K562 (cell line): Measurements from ENCODE around the gene LMNA. TPM values are rescaled to one million over a fixed set of nuclear protein-coding genes. Genes with fewer than 3 reads are reported as not detected.

Source experiments
- ATAC-seq: fragments of 200-7000 bp; cut with Tn5 transposase; 3 replicates; pipeline ENCODE4 v1.9.1; 2020; ENCODE audit warnings: moderate library complexity
- BruUV-seq: library from RNA; stranded (reverse); fragments of 400-500 nt; replicated peaks from 2 replicates; lab custom pipeline; 2021; lab: Mats Ljungman, UMichigan
- CTCF ChIA-PET: fragments of 300-600 bp; formaldehyde crosslinking; extraction: SDS; loops from one replicate; lab custom pipeline; 2021; ENCODE audit warnings: low intra/inter-chr PET ratio; lab: Yijun Ruan, JAX
- POLR2A ChIA-PET: fragments of 300-600, 350-650 bp; sonication (Branson Sonifier 250); formaldehyde crosslinking; extraction: SDS; loops from one replicate; lab custom pipeline; 2021; ENCODE audit warnings: antibody characterized with exemption, inconsistent platforms; lab: Yijun Ruan, JAX
- DNase-seq, 4 experiments: peaks; one replicate each; pipeline versions ENCODE4 v3.0.0 to v3.0.0-alpha.2; 2011 to 2018; ENCODE audit warnings: low spot score in 3 of 4, mixed read lengths in 3 of 4; ENCODE audit errors: extremely low read depth in 1 of 4
- FAIRE-seq: peaks from 2 replicates; lab custom pipeline; 2011; peaks lifted over from hg19 to GRCh38; lab: Jason Lieb, UNC
- H2AFZ ChIP-seq: 2 replicates; pipeline ENCODE4 v1.6.0; 2011; ENCODE audit warnings: low read depth, low read length, control low read depth, inconsistent platforms
- H3K27ac ChIP-seq: fragments of 200-600 bp; 3 replicates; pipeline ENCODE4 v1.8.0; 2011; ENCODE audit warnings: low read depth, mild to moderate bottlenecking, control low read depth, inconsistent platforms, low read length, moderate library complexity, mixed read lengths; ENCODE audit errors: extremely low read depth
- H3K27me3 ChIP-seq, 2 experiments: fragments of 300-600 bp in 1 of 2; 2 replicates in 1 of 2; 3 replicates in 1 of 2; pipeline versions ENCODE4 v1.6.0 to v1.8.0; 2011; ENCODE audit warnings: inconsistent platforms in 2 of 2, low read length in 2 of 2, mild to moderate bottlenecking in 1 of 2, mixed read lengths in 1 of 2, moderate library complexity in 1 of 2; ENCODE audit not compliant: control insufficient read depth in 2 of 2, insufficient read depth in 2 of 2
- H3K36me3 ChIP-seq: fragments of 300-600 bp; 3 replicates; pipeline ENCODE4 v1.8.0; 2011; ENCODE audit warnings: mild to moderate bottlenecking, low read length, inconsistent platforms; ENCODE audit not compliant: control insufficient read depth, insufficient read depth
- H3K4me1 ChIP-seq, 2 experiments: fragments of 200-600 bp in 1 of 2; replicated peaks in 1 of 2; 2 replicates in 1 of 2; 3 replicates in 1 of 2; pipeline versions ENCODE4 v1.5.1 to v1.8.0; 2011; ENCODE audit warnings: inconsistent platforms in 2 of 2, low read length in 2 of 2, mild to moderate bottlenecking in 1 of 2, mixed read lengths in 1 of 2, moderate library complexity in 1 of 2; ENCODE audit not compliant: control insufficient read depth in 2 of 2, insufficient read depth in 2 of 2
- H3K4me2 ChIP-seq: 2 replicates; pipeline ENCODE4 v1.6.1; 2011; ENCODE audit warnings: low read length, control low read depth, inconsistent platforms, mixed read lengths; ENCODE audit not compliant: insufficient read depth
- H3K4me3 ChIP-seq: fragments of 200-600 bp; sonication (generic), shearing (Covaris generic); 2 replicates; pipeline ENCODE4 v1.5.1; 2016; ENCODE audit warnings: control low read depth, inconsistent platforms
- H3K79me2 ChIP-seq: fragments of 200-600 bp; 3 replicates; pipeline ENCODE4 v1.8.0; 2011; ENCODE audit warnings: low read length, inconsistent platforms; ENCODE audit not compliant: control insufficient read depth, insufficient read depth
- H3K9ac ChIP-seq, 2 experiments: 2 replicates each; pipeline versions ENCODE4 v1.6.0 to v1.6.1; 2011; ENCODE audit warnings: low read depth in 2 of 2, low read length in 2 of 2, control low read depth in 1 of 2, inconsistent platforms in 1 of 2, mild to moderate bottlenecking in 1 of 2, mixed read lengths in 1 of 2; ENCODE audit not compliant: insufficient read depth in 1 of 2
- H3K9me1 ChIP-seq: one replicate; pipeline ENCODE4 v1.6.0; 2011; ENCODE audit warnings: inconsistent platforms, mild to moderate bottlenecking, low read length, moderate library complexity; ENCODE audit not compliant: control insufficient read depth, insufficient read depth
- H3K9me3 ChIP-seq: replicated peaks from 2 replicates; pipeline ENCODE4 v1.5.1; 2011; ENCODE audit warnings: low read depth, low read length, inconsistent platforms; ENCODE audit not compliant: control insufficient read depth, insufficient read depth
- H4K20me1 ChIP-seq: replicated peaks from 2 replicates; pipeline ENCODE4 v1.6.1; 2011; ENCODE audit warnings: low read length, inconsistent platforms, mixed read lengths; ENCODE audit not compliant: control insufficient read depth, insufficient read depth
- CBX8 ChIP-seq: fragments of 200-600 bp; sonication (generic); IDR thresholded peaks from 2 replicates; pipeline ENCODE4 v1.6.1; 2012; ENCODE audit warnings: borderline replicate concordance, mixed run types, low read depth, mild to moderate bottlenecking, moderate library complexity, mixed read lengths, low read length, control low read depth, inconsistent platforms; ENCODE audit not compliant: poor library complexity, severe bottlenecking; ENCODE audit errors: extremely low read depth
- CHD1 ChIP-seq: fragments of 200-600 bp; sonication (generic); IDR thresholded peaks from one replicate; pipeline ENCODE4 v1.6.1; 2012; ENCODE audit warnings: mild to moderate bottlenecking, moderate library complexity, low read length, inconsistent platforms
- HDAC6 ChIP-seq: IDR thresholded peaks from 2 replicates; pipeline ENCODE4 v1.6.1; 2012; ENCODE audit warnings: low read depth, mild to moderate bottlenecking, control low read depth, inconsistent platforms, low read length, moderate library complexity
- SPI1 ChIP-seq: IDR thresholded peaks from 2 replicates; pipeline ENCODE4 v1.6.1; 2011; ENCODE audit warnings: low read depth, low read length, control low read depth, borderline replicate concordance
- TCF7 ChIP-seq: sonication (generic); IDR thresholded peaks from 2 replicates; pipeline ENCODE4 v1.6.1; 2016; ENCODE audit warnings: antibody characterized with exemption, borderline replicate concordance
- ZFP30 ChIP-seq: fragments of 250-450 bp; sonication (Bioruptor Pico); IDR thresholded peaks from 2 replicates; pipeline ENCODE4 v1.8.0; 2022; ENCODE audit warnings: moderate library complexity, mild to moderate bottlenecking, inconsistent platforms, borderline replicate concordance
- ZNF282 ChIP-seq: sonication (generic); formaldehyde crosslinking; IDR thresholded peaks from 2 replicates; pipeline ENCODE4 v1.8.1; 2023; ENCODE audit warnings: missing genetic modification reagents
- WGBS: fragments of 100-300 bp; shearing (Covaris generic); methylation state at CpG from one replicate; pipeline ENCODE4 v1.1.6; 2016; ENCODE audit warnings: low coverage, mixed read lengths; ENCODE audit not compliant: insufficient coverage; ENCODE audit errors: missing lambda C conversion rate; 5-methylcytosine and 5-hydroxymethylcytosine counted together
- in situ Hi-C: fragments of 300-500 bp; cut with MboI; formaldehyde crosslinking; loops from 4 replicates; pipeline ENCODE4 v1.15.0; 2018; ENCODE audit warnings: inconsistent platforms, mixed read lengths
- intact Hi-C: fragments of 100-400 bp; cut with micrococcal nuclease; formaldehyde crosslinking; loops from 2 replicates; pipeline ENCODE4 v1.14.2; 2022
- polyA plus RNA-seq, 8 experiments: library from polyadenylated mRNA; depleted of rRNA in 4 of 8; stranded (reverse) in 5 of 8; unstranded in 3 of 8; fragments of >200 nt; fragmentation: Nextera tagmentation in 2 of 8; fragmentation: Illumina TruSeq in 1 of 8; extraction: Ambion mirVana in 2 of 8; extraction: Trizol in 1 of 8; gene quantifications; 2 replicates each; pipeline versions ENCODE4 v1.2.1 to v1.2.3, GENCODE V29; 2011 to 2014; ENCODE audit warnings: inconsistent platforms in 1 of 8, missing spikeins in 1 of 8
- total RNA-seq, 7 experiments: library from RNA; depleted of rRNA in 6 of 7; stranded (reverse); fragments of >200 nt in 6 of 7; fragmentation: Illumina TruSeq in 2 of 7; extraction: Trizol in 2 of 7; gene quantifications; 2 replicates each; pipeline versions ENCODE4 v1.2.1 to v1.2.3, GENCODE V29; 2011 to 2021; ENCODE audit warnings: low replicate concordance in 1 of 7
- TF ChIP-seq, protein P1 (sequence below): sonication (generic); formaldehyde crosslinking; IDR thresholded peaks from 2 replicates; pipeline ENCODE4 v1.8.0; 2022; ENCODE audit warnings: mild to moderate bottlenecking, missing genetic modification reagents

LMNA gene
- total and polyA plus RNA-seq, 9 of the 15 experiments (the other 6 are each of a cell fraction or from before 2014, with no cell fraction given): 1.00 to 347 (median 88.2) TPM

DNA sequence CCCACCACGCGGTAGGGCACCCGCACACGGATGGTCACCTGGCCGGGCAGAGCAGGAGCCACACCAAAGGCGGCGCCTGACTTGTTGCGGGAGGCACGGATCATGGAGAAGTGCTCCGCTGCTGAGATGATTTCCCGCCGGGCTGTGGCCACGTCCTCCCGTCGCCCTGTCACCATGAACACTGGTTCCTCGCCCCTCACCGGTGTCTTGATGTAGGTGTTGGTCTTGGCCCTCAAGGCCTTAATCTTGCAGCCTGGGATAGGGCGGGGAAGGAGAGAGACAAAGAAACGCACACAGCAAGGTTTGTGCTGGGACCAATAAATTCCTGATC is 37.1 kb upstream of the LMNA start:
- ChIA-PET POLR2A (interaction anchor here (0.6 kb wide), 1 partner anchor 163 kb away, joined by 3 read pairs; no protein-coding TSS in a partner anchor), CTCF (no interaction called here)
- in situ Hi-C loops: no loop called here
- BruUV-seq: no TSS peak
- H3K4me1 ChIP-seq: peaks cover 17 to 31% of the 10 kb centered on the region in 2 experiments; a peak in 4 of 5 replicates
- FAIRE-seq (no peak), DNase-seq (no peak), ATAC-seq (no peak)
- intact Hi-C loops: no loop called here
- no peak overlapping the region for H2AFZ ChIP-seq
- no peaks in the 10 kb centered on the region for H4K20me1 ChIP-seq
- no peaks in the 10 kb centered on the region for H3K9me3 ChIP-seq
- no peak for TF ChIP-seq CBX8
- no peak for TF ChIP-seq ZFP30 (CRISPR knock-in tag)
- TF ChIP-seq, protein P1, sequence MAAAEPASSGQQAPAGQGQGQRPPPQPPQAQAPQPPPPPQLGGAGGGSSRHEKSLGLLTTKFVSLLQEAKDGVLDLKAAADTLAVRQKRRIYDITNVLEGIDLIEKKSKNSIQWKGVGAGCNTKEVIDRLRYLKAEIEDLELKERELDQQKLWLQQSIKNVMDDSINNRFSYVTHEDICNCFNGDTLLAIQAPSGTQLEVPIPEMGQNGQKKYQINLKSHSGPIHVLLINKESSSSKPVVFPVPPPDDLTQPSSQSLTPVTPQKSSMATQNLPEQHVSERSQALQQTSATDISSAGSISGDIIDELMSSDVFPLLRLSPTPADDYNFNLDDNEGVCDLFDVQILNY (CRISPR knock-in tag): no peak
- TF ChIP-seq SPI1: no peak
- TF ChIP-seq TCF7: no peak
- no peak for TF ChIP-seq HDAC6
- TF ChIP-seq CHD1: no peak
- no peak for TF ChIP-seq ZNF282 (CRISPR knock-in tag)
- no peak overlapping the region for H3K4me3 ChIP-seq
- peaks cover 2% of the 10 kb centered on the region for H3K9me1 ChIP-seq
- H3K27me3 ChIP-seq: no peaks in the 10 kb centered on the region
- peaks cover 25% of the 10 kb centered on the region; the same call in 1 of the 3 replicates for H3K36me3 ChIP-seq
- no peak overlapping the region for H3K27ac ChIP-seq
- no peak overlapping the region for H3K9ac ChIP-seq
- peaks cover 15% of the 10 kb centered on the region for H3K79me2 ChIP-seq
- no peak overlapping the region for H3K4me2 ChIP-seq
- WGBS: 95% methylated on average over 18 of the region's 19 CpGs
